GM10847 (cell line): ENCODE measurements around the gene GPR42.

ENCODE experiments used
- POLR2A ChIP-seq: IDR thresholded peaks from 2 replicates; pipeline ENCODE4 v1.6.1; 2011; ENCODE audit not compliant: insufficient read length; ENCODE audit errors: extremely low read depth

GPR42 gene, protein sequence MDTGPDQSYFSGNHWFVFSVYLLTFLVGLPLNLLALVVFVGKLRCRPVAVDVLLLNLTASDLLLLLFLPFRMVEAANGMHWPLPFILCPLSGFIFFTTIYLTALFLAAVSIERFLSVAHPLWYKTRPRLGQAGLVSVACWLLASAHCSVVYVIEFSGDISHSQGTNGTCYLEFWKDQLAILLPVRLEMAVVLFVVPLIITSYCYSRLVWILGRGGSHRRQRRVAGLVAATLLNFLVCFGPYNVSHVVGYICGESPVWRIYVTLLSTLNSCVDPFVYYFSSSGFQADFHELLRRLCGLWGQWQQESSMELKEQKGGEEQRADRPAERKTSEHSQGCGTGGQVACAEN

DNA sequence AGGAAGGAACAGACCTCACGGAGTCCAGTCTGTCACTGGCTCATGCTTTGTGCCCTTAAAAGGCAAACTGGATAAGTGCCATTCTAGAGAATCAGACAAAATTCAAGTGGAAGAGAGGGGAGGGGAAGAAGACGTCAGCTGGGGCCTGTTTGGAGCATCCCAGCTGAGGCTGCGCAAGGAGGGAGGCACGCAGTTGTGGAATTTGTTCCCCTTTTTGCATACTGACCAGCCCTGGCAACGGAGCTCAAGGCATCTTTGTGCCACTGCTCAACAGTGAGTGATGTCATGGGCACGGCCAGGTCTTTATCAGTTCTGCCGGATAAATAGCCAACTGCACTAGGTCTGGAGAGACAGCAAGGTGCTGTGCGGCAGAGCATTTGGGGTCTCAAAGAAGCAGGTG is at the start of gene GPR42:
GPR42 (plus strand) TSS at position 347 of the 400 bp plus-strand sequence. CDS start 292 bp downstream, outside the sequence.
- no peak for TF ChIP-seq POLR2A

DNA sequence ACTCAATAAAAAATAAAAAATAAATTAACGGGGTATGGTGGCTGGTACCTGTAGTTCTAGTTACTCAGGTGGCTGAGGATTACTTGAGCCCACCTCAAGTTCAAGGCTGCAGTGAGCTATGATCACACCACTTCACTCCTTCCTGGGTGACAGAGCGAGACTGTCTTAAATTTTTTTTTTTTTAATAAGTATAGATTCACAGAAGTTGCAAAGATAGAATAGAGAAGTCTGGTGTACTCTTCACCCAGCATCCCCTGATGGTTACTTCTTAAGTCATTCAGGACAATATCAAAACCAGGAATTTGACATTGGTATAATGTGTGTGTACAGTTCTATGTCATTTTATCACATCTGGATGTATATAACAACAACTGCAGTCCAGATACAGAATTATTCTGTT is 49.6 kb upstream of the GPR42 start:
- TF ChIP-seq POLR2A = no peak

DNA sequence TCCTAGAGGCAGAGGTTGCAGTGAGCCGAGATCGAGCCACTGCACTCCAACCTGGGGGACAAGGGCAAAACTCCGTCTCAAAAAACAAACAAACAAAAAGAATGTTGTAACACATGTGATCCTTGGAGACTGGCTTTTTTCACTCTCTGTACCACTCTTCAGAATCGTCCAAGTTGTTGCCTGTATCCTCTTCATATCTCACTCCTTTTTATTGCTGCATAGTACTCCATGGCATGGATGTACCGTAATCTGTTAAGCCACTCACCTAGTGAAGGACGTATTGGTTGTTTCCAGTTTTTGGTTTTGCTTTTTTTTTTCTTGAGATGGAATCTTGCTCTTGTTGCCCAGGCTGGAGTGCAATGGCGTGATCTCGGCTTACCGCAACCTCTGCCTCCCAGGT is 48.9 kb upstream of the GPR42 start:
- no peak for TF ChIP-seq POLR2A

DNA sequence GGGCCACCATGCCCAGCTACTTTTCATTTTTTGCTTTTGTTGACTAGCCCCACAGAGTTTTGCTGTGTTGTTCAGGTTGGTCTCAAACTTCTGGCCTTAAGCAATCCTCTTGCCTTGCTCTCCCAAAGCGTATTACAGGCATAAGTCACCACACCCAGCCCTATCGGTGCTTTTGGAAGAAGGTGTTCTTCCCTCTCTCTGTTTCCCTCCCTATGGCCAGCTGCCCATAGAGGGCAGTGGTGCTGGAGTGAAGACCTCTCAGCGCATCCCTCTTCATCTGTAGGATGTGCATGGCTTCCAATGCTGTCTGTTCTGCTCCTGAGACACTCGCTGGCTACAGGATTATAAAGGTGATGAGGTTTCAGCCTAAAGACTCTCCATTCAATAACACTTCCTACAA is 43.2 kb upstream of the GPR42 start:
- TF ChIP-seq POLR2A = no peak

DNA sequence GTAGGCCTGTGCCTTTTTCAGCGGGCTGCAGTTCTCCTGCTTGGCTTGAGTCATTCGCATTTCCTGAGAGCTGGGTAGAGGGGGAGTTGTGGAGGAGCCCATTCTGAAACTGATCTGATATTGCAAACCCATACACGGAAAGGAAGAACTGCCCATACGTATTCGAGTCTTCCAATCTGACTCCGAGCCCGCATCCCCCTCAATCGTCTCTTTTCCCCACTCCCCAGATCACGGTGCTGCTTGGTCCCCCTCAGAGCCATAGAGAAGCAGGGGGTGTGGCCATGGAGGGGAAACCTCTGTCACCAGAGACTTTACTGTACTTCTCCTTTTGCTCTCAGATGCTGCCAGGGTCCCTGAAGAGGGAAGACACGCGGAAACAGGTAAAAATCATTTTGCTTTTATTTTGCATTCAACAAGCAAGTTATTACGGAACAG is 42.0 kb upstream of the GPR42 start, which contains the start of gene CD22:
CD22 (plus strand) TSS at position 337 of the 435 bp plus-strand sequence. CDS start 2,854 bp downstream, outside the sequence.
- TF ChIP-seq POLR2A = peak; percentile 44

DNA sequence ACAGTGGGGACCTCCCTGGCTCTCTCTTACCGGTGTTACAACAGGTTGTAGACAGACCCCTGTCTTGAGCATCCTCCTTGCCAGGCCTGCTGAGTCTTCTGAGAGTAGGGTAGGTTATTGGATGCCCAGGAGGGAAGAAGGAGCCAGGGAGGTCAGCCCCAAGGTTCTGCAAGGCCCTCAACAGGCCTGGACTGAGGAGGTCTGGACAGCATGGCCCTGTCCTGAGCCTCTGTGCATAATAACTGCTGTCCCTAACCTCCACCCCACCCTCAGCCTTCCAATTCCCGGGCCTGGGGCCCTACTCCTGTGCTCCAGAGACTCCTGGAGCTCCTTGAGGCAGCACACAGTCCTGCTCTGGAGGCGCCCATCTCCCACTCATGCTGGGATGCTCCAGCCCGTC is 41.5 kb upstream of the GPR42 start:
- TF ChIP-seq POLR2A = no peak

DNA sequence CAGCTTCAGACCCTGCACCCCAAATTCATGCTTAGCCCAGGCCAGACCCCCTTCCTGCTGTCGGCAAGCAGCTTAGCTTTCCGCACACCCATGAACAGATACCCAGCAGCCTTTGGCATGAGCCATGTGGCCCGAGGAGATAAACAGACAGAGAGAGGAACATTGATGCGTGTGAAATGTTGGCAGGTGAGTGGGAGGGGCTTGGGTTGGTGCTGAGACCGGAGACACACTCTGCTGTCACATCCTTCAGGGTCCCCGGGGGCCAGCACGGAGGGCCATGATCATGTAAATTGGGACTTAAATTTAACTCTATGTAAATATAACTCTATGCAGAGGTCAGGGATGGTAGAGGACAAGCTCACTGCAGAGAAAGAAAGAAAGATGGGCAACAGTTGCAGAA is 40.4 kb upstream of the GPR42 start:
- peak; percentile 47 for TF ChIP-seq POLR2A

DNA sequence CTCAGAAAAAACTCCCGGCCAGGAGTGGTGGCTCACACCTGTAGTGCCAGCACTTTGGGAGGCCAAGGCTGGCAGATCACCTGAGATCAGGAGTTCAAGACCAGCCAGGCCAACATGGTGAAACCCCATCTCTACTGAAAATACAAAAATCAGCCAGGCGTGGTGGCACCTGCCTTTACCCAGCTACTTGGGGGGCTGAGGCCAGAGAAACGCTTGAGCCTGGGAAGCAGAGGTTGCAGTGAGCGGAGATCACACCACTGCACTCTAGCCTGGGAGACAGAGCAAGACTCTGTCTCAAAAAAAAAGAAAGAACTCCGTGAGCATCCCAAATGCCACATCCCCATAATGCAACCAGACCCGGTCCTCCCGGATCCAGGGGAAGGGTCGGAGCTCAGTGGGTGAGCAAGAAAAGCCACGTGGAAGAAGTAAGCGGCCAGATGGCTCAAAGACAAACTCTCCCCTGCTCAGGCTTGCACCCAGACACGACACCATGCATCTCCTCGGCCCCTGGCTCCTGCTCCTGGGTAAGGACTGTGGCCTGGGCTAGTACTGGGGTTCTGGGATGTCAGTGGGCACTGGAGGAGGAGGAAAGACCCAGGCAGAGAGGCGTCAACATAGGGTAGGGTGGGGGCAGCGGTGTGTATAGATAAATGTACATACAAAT is 39.2 kb upstream of the GPR42 start:
- TF ChIP-seq POLR2A = no peak

DNA sequence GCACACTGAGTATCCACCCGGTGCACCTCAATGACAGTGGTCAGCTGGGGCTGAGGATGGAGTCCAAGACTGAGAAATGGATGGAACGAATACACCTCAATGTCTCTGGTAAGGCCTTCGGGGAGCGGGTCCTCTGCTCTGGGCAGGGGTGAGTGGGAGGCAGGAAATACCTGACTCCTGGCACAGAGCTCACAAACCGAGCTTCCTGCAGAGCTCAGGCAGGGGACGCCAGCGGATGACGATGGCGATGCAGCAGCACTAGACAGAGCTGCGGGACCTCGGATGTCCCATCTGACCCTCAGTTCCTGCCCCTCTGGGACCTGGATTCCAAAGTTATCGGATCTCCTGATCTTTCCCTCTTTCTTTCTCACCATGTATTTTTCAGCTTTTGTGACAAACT is 38.1 kb upstream of the GPR42 start:
- peak; percentile 25 for TF ChIP-seq POLR2A

DNA sequence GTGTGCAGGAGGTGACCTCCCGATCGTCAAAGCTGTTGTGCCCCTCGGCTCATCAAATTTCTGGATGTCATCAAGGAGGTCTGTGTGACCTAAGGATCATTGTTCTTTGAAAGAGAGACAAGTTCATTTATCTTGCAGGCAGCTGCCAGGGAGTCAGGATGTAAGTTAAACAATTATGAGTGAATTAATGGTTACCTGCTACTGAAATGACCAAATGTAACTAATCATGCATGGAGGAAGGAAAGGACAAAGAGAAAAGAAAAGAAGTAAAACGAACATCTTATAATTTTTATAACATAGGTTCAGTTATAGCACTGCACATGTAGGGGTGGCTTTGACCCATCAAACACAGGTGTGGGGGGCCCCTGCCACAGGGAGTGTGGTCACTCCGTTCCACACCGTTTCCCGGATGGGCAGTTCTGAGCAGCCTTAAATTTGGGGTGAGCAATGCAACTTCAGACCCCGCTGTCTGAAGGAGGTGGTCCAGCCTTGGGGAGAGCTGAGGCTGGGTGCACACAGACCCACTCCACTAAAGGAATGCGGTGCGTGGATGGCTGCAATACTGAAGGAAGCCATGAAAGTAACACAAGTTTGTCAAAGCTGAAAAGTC is 36.6 kb upstream of the GPR42 start:
- TF ChIP-seq POLR2A = no peak

DNA sequence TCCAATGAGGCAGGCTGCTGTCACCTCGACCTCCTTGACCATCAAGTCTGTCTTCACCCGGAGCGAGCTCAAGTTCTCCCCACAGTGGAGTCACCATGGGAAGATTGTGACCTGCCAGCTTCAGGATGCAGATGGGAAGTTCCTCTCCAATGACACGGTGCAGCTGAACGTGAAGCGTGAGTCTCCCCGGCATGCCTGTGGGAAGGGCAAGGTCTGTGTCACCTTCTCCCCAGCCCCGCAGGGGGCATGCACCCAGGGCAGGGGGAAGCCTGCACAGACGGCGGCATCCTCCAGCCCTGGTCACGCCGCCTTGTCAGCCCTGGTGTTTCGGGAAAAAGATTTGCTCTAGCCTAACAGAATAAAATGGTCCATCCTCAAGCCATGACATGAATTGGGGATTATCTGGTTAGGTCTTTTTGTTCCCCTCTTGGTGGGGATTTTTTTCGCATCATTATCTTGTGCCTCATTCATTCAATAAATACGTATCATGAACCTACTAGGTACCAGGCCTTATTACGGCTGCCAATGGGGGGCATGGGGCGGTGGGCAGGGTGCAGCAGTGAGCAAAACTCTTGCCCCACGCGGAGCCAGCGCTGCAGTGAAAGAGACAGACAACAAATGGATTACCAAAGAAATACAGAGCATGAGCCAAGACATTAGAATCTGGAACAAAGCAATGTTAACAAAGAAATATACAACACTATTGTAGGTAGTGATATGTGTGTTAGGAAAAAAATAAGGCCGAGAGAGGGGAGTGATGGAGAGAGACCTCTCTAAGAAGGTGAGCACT is 34.5 kb upstream of the GPR42 start:
- no peak for TF ChIP-seq POLR2A

DNA sequence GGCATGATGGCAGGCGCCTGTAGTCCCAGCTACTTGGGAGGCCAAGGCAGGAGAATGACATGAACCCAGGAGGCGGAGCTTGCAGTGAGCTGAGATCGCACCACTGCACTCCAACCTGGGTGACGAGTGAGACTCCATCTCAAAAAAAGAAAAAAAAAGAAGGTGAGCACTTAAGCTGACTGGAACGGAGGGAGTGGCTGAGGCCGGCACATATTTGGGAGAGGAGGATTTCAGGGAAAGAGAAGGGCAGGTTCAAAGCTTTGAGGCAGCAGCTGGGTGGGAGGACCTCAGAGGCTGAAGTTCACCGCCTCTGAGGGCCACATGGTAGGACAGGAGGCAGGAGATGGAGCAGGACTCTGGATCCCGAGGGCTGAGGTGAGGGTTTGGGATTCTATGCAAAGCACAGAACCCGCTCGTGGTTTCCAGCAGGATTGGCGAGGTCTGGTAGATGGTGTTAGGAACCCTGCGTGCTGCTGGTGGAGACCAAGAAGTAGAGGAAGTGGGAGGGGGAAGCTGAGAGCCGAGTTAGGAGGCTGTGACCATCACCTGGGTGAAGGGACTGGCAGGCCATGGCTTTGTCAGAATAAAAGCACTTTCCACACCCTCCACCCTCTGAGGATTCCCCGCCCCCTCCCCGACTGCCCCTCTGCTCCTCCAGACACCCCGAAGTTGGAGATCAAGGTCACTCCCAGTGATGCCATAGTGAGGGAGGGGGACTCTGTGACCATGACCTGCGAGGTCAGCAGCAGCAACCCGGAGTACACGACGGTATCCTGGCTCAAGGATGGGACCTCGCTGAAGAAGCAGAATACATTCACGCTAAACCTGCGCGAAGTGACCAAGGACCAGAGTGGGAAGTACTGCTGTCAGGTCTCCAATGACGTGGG is 33.5 kb upstream of the GPR42 start:
- TF ChIP-seq POLR2A = no peak

DNA sequence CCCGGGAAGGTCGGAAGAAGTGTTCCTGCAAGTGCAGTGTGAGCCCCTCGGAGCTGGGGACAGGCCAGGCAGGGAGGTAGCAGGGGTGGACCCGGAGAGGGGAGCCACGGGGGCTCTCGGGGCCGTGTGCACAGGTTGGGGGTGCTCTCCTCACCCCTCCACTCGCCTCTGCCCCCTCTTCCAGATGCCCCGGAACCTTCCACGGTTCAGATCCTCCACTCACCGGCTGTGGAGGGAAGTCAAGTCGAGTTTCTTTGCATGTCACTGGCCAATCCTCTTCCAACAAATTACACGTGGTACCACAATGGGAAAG is 32.9 kb upstream of the GPR42 start:
- TF ChIP-seq POLR2A = peak; percentile 5

DNA sequence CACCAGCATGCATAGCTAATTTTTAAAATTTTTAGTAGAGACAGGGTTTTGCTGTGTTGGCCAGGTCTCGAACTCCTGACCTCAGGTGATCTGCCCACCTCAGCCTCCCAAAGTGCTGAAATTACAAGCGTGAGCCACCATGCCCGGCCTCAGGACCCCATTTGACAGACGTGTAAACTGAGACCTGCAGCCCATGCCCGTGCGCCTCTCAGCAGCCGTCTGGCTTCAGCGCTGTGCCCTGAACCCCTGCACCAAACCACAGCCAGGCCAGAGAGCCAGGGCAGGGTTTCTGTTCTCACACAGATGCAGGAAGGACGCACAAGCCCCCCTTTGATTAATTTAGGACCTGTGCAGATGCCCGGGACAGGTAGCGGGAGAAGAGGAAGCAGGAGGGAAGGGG is 30.4 kb upstream of the GPR42 start:
- TF ChIP-seq POLR2A = no peak
